HCT116 (cell line): ENCODE measurements around the gene DUOXA1.

Experiments
- CBX3 ChIP-seq: IDR thresholded peaks from 2 replicates; pipeline ENCODE4 v1.6.1; 2012; ENCODE audit warnings: low read depth
- CEBPB ChIP-seq: IDR thresholded peaks from 2 replicates; pipeline ENCODE4 v1.6.1; 2012; ENCODE audit warnings: low read depth
- EZH2 ChIP-seq: fragments of 200-600 bp; sonication (generic); IDR thresholded peaks from 2 replicates; pipeline ENCODE4 v1.6.1; 2017; ENCODE audit warnings: antibody characterized with exemption, mixed run types
- EZH2phosphoT487 ChIP-seq: fragments of 200-600 bp; IDR thresholded peaks from 2 replicates; pipeline ENCODE4 v1.6.1; 2018; ENCODE audit warnings: antibody characterized with exemption, borderline replicate concordance
- POLR2A ChIP-seq: IDR thresholded peaks from 2 replicates; pipeline ENCODE4 v1.7.0; 2011; ENCODE audit warnings: borderline replicate concordance; ENCODE audit not compliant: insufficient read depth, insufficient read length; ENCODE audit errors: extremely low read depth
- POLR2AphosphoS5 ChIP-seq: IDR thresholded peaks from 2 replicates; pipeline ENCODE4 v1.6.1; 2011; ENCODE audit warnings: mild to moderate bottlenecking, low read depth, low read length, moderate library complexity
- SRF ChIP-seq: IDR thresholded peaks from 2 replicates; pipeline ENCODE4 v1.6.1; 2012; ENCODE audit warnings: low read depth
- TCF7L2 ChIP-seq: IDR thresholded peaks from 2 replicates; pipeline ENCODE4 v1.7.0; 2011; ENCODE audit warnings: borderline replicate concordance, inconsistent platforms; ENCODE audit not compliant: insufficient read depth, insufficient read length; ENCODE audit errors: extremely low read depth
- YY1 ChIP-seq: IDR thresholded peaks from 2 replicates; pipeline ENCODE4 v1.6.1; 2011; ENCODE audit warnings: low read length, low read depth, moderate library complexity, mild to moderate bottlenecking; ENCODE audit not compliant: insufficient replicate concordance; ENCODE audit errors: extremely low read depth
- TF ChIP-seq, protein P1 (sequence below), 3 experiments: fragments of 200-600 bp in 1 of 3; sonication (generic) in 1 of 3; IDR thresholded peaks in 2 of 3; conservative IDR thresholded peaks in 1 of 3; 2 replicates each; pipeline ENCODE4 v1.5.1; 2012 to 2017; ENCODE audit warnings: low read depth in 2 of 3, low read length in 2 of 3, antibody characterized with exemption in 1 of 3, borderline replicate concordance in 1 of 3, control low read depth in 1 of 3, mild to moderate bottlenecking in 1 of 3, mixed read lengths in 1 of 3, mixed run types in 1 of 3, moderate library complexity in 1 of 3; ENCODE audit not compliant: insufficient read depth in 1 of 3
- TF ChIP-seq, protein P2 (sequence below): IDR thresholded peaks from 2 replicates; pipeline ENCODE4 v1.6.1; 2012; ENCODE audit warnings: low read depth

DNA sequence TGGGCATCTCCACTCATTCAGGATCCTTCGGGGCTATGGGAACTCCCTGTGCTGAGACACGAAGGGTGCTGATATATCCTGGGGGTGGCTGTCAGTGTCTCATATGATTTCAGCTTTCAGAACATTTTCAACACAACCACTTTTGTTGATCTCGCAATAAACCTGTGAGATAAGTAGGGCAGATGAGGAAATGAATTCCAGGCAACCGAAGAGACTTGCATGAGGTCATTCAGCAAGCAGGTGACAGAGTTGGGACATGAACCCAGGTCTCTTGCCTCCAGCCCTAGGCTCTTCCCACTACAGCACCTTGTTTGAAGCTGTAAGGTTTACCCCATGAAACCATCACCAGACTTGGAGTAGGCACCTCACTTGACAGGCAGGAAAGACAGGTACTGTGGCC lies 16.7 kb upstream of the DUOXA1 start:
- no peak for TF ChIP-seq EZH2phosphoT487
- TF ChIP-seq, protein P1, sequence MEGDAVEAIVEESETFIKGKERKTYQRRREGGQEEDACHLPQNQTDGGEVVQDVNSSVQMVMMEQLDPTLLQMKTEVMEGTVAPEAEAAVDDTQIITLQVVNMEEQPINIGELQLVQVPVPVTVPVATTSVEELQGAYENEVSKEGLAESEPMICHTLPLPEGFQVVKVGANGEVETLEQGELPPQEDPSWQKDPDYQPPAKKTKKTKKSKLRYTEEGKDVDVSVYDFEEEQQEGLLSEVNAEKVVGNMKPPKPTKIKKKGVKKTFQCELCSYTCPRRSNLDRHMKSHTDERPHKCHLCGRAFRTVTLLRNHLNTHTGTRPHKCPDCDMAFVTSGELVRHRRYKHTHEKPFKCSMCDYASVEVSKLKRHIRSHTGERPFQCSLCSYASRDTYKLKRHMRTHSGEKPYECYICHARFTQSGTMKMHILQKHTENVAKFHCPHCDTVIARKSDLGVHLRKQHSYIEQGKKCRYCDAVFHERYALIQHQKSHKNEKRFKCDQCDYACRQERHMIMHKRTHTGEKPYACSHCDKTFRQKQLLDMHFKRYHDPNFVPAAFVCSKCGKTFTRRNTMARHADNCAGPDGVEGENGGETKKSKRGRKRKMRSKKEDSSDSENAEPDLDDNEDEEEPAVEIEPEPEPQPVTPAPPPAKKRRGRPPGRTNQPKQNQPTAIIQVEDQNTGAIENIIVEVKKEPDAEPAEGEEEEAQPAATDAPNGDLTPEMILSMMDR (IDR thresholded peaks at IDR 0.05 in 2 of 3, conservative IDR thresholded peaks at IDR 0.05 in 1 of 3; ENCODE audit: borderline replicate concordance in 1 of 3, insufficient read depth in 1 of 3, low read depth in 2 of 3, low read length in 2 of 3), result no peak
- no peak for TF ChIP-seq YY1
- TF ChIP-seq CBX3, result no peak
- no peak for TF ChIP-seq POLR2A
- TF ChIP-seq, protein P2, sequence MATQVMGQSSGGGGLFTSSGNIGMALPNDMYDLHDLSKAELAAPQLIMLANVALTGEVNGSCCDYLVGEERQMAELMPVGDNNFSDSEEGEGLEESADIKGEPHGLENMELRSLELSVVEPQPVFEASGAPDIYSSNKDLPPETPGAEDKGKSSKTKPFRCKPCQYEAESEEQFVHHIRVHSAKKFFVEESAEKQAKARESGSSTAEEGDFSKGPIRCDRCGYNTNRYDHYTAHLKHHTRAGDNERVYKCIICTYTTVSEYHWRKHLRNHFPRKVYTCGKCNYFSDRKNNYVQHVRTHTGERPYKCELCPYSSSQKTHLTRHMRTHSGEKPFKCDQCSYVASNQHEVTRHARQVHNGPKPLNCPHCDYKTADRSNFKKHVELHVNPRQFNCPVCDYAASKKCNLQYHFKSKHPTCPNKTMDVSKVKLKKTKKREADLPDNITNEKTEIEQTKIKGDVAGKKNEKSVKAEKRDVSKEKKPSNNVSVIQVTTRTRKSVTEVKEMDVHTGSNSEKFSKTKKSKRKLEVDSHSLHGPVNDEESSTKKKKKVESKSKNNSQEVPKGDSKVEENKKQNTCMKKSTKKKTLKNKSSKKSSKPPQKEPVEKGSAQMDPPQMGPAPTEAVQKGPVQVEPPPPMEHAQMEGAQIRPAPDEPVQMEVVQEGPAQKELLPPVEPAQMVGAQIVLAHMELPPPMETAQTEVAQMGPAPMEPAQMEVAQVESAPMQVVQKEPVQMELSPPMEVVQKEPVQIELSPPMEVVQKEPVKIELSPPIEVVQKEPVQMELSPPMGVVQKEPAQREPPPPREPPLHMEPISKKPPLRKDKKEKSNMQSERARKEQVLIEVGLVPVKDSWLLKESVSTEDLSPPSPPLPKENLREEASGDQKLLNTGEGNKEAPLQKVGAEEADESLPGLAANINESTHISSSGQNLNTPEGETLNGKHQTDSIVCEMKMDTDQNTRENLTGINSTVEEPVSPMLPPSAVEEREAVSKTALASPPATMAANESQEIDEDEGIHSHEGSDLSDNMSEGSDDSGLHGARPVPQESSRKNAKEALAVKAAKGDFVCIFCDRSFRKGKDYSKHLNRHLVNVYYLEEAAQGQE, result no peak
- TF ChIP-seq EZH2, result no peak
- TF ChIP-seq TCF7L2, result no peak
- no peak for TF ChIP-seq CEBPB
- no peak for TF ChIP-seq POLR2AphosphoS5
- TF ChIP-seq SRF, result no peak
